OCI-LY3 (cell line): ENCODE data around the gene BCR.

Source experiments
- EZH2phosphoT487 ChIP-seq: fragments of 200-600 bp; shearing (Covaris generic); IDR thresholded peaks from 2 replicates; pipeline ENCODE4 v1.6.1; 2018; ENCODE audit warnings: antibody characterized with exemption, mixed run types, low read depth
- TF ChIP-seq, protein P1 (sequence below): fragments of 200-600, 300-600 bp; sonication (generic); IDR thresholded peaks from 2 replicates; pipeline ENCODE4 v1.5.1; 2014; ENCODE audit warnings: antibody characterized with exemption, low read length, low read depth

GRCh38 chr22:23306438-23306921 is 126.2 kb downstream of the BCR start:
- TF ChIP-seq, protein P1, sequence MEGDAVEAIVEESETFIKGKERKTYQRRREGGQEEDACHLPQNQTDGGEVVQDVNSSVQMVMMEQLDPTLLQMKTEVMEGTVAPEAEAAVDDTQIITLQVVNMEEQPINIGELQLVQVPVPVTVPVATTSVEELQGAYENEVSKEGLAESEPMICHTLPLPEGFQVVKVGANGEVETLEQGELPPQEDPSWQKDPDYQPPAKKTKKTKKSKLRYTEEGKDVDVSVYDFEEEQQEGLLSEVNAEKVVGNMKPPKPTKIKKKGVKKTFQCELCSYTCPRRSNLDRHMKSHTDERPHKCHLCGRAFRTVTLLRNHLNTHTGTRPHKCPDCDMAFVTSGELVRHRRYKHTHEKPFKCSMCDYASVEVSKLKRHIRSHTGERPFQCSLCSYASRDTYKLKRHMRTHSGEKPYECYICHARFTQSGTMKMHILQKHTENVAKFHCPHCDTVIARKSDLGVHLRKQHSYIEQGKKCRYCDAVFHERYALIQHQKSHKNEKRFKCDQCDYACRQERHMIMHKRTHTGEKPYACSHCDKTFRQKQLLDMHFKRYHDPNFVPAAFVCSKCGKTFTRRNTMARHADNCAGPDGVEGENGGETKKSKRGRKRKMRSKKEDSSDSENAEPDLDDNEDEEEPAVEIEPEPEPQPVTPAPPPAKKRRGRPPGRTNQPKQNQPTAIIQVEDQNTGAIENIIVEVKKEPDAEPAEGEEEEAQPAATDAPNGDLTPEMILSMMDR = no peak
- no peak for TF ChIP-seq EZH2phosphoT487
